GM12878 (cell line): ENCODE measurements around the gene ABCB9. TPM values are rescaled to one million over a fixed set of nuclear protein-coding genes. Genes with fewer than 3 reads are reported as not detected.
A peak's percentile ranks its signal among the peaks of the same experiment; 100 is the strongest.

Source experiments
- ATAC-seq: fragments of 200-7000 bp; cut with Tn5 transposase; 3 replicates; pipeline ENCODE4 v1.9.1; 2020; ENCODE audit warnings: mild to moderate bottlenecking, moderate library complexity
- BruUV-seq: library from RNA; stranded (reverse); fragments of 400-500 nt; replicated peaks from 2 replicates; lab custom pipeline; 2021; lab: Mats Ljungman, UMichigan
- CTCF ChIA-PET: fragments of 300-600 bp; sonication (Branson Sonifier 250); formaldehyde crosslinking; extraction: SDS; loops from one replicate; lab custom pipeline; 2021; ENCODE audit warnings: inconsistent platforms; lab: Yijun Ruan, JAX
- POLR2A ChIA-PET: fragments of 350-600 bp; formaldehyde crosslinking; extraction: SDS; loops from one replicate; lab custom pipeline; 2021; ENCODE audit warnings: inconsistent platforms; lab: Charles Lee
- RAD21 ChIA-PET: fragments of 300-600 bp; sonication (Branson Sonifier 250); formaldehyde crosslinking; loops from one replicate; lab custom pipeline; 2023; ENCODE audit warnings: antibody characterized with exemption; ENCODE audit not compliant: unreplicated experiment; lab: Charles Lee
- SMC1A ChIA-PET: fragments of 300-600 bp; sonication (Branson Sonifier 250); formaldehyde crosslinking; loops from one replicate; lab custom pipeline; 2023; ENCODE audit not compliant: unreplicated experiment, uncharacterized antibody; lab: Charles Lee
- DNase-seq: peaks from one replicate; pipeline ENCODE4 v3.0.0-alpha.2; 2011; ENCODE audit warnings: low read depth, low spot score
- FAIRE-seq: peaks from 3 replicates; lab custom pipeline; 2011; peaks lifted over from hg19 to GRCh38; lab: Jason Lieb, UNC
- H2AFZ ChIP-seq: 2 replicates; pipeline ENCODE4 v1.6.0; 2011; ENCODE audit warnings: low read depth, low read length, control low read depth; ENCODE audit not compliant: control insufficient read depth
- H3K27ac ChIP-seq: 2 replicates; pipeline ENCODE4 v1.5.1; 2011; ENCODE audit warnings: control low read depth; ENCODE audit not compliant: control insufficient read depth, insufficient read depth
- H3K27me3 ChIP-seq, 2 experiments: replicated peaks in 1 of 2; 2 replicates each; pipeline versions ENCODE4 v1.6.0 to v1.6.1; 2011; ENCODE audit warnings: low read length in 1 of 2; ENCODE audit not compliant: control insufficient read depth in 2 of 2, insufficient read depth in 2 of 2
- H3K36me3 ChIP-seq, 2 experiments: 2 replicates each; pipeline ENCODE4 v1.5.1; 2011; ENCODE audit warnings: low read length in 1 of 2; ENCODE audit not compliant: control insufficient read depth in 2 of 2, insufficient read depth in 2 of 2
- H3K4me1 ChIP-seq: 2 replicates; pipeline ENCODE4 v1.6.1; 2011; ENCODE audit warnings: mild to moderate bottlenecking, low read length, moderate library complexity, mixed read lengths; ENCODE audit not compliant: control insufficient read depth, insufficient read depth
- H3K4me2 ChIP-seq: 2 replicates; pipeline ENCODE4 v1.6.0; 2011; ENCODE audit warnings: control low read depth; ENCODE audit not compliant: control insufficient read depth, insufficient read depth
- H3K4me3 ChIP-seq: fragments of 200-600 bp; sonication (generic); 2 replicates; pipeline ENCODE4 v1.5.1; 2016
- H3K79me2 ChIP-seq: 2 replicates; pipeline ENCODE4 v1.6.0; 2011; ENCODE audit warnings: low read length; ENCODE audit not compliant: control insufficient read depth, insufficient read depth
- H3K9ac ChIP-seq: 2 replicates; pipeline ENCODE4 v1.8.0; 2011; ENCODE audit warnings: low read length, control low read depth, mixed read lengths; ENCODE audit not compliant: control insufficient read depth, insufficient read depth
- H3K9me3 ChIP-seq: replicated peaks from 3 replicates; pipeline ENCODE4 v1.5.1; 2011; ENCODE audit warnings: mild to moderate bottlenecking, low read length; ENCODE audit not compliant: control insufficient read depth, insufficient read depth
- H4K20me1 ChIP-seq: 2 replicates; pipeline ENCODE4 v1.6.0; 2011; ENCODE audit not compliant: control insufficient read depth, insufficient read depth
- MEF2B ChIP-seq: fragments of 450-650 bp; IDR thresholded peaks from 2 replicates; pipeline ENCODE4 v1.6.1; 2018; ENCODE audit warnings: mild to moderate bottlenecking, moderate library complexity; ENCODE audit not compliant: partially characterized antibody, poor library complexity, severe bottlenecking
- PKNOX1 ChIP-seq: fragments of 450-650 bp; IDR thresholded peaks from 2 replicates; pipeline ENCODE4 v1.6.1; 2016; ENCODE audit warnings: mild to moderate bottlenecking
- WGBS: methylation state at CpG from one replicate; pipeline ENCODE4 v1.1.6; 2016; ENCODE audit warnings: low lambda C conversion rate; ENCODE audit not compliant: insufficient replicate concordance, insufficient coverage; ENCODE audit errors: missing lambda C conversion rate; 5-methylcytosine and 5-hydroxymethylcytosine counted together
- in situ Hi-C: fragments of 300-500 bp; cut with MboI; formaldehyde crosslinking; loops from 9 replicates; pipeline ENCODE4 v1.14.3; 2018; ENCODE audit warnings: mixed read lengths
- intact Hi-C: fragments of 100-400 bp; cut with micrococcal nuclease; formaldehyde crosslinking; loops from one replicate; pipeline ENCODE4 v1.14.2; 2022; ENCODE audit not compliant: unreplicated experiment
- polyA plus RNA-seq, 11 experiments: library from polyadenylated mRNA; depleted of rRNA in 4 of 11; unstranded in 6 of 11; stranded (reverse) in 5 of 11; fragments of >200 nt; fragmentation: Nextera tagmentation in 4 of 11; fragmentation: Illumina TruSeq in 1 of 11; extraction: Ambion mirVana in 4 of 11; extraction: Trizol in 1 of 11; gene quantifications; 1 replicate in 1 of 11; 2 replicates in 10 of 11; pipeline versions ENCODE4 v1.2.1 to v1.2.3, GENCODE V29; 2011 to 2016; ENCODE audit warnings: inconsistent platforms in 2 of 11, missing spikeins in 2 of 11, low read depth in 1 of 11
- total RNA-seq, 4 experiments: library from RNA; depleted of rRNA in 3 of 4; stranded (reverse); fragments of >200 nt in 3 of 4; fragmentation: Illumina TruSeq in 1 of 4; extraction: Trizol in 1 of 4; gene quantifications; 2 replicates each; pipeline versions ENCODE4 v1.2.1 to v1.2.3, GENCODE V29; 2013 to 2021

Gene ABCB9
- total and polyA plus RNA-seq, 10 of the 15 experiments (the other 5 are each of a cell fraction or from before 2014, with no cell fraction given): 0.37 to 4.9 (median 3.1) TPM

DNA sequence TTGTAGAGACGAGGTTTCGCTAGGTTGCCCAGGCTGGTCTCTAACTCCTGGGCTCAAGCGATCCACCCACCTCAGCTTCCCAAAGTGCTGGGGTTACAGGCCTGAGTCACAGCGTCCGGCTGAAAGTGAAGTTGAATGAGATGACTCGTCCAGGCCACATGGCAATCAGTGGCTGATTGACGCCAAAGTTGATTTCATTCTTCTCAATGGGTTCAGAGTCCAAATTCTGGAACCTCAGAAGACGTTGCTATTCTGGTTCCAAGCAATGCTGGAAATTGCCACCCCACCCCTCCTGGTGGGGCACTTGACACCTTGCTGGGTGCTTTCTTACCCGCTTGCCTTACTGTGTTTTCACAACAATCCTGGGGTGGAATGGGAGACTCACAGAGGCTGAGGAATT lies 14.9 kb downstream of the ABCB9 start:
- TF ChIP-seq MEF2B: no peak
- peak; percentile 58 for TF ChIP-seq PKNOX1
- TF ChIP-seq, all 136 proteins: peak for 1
- in situ Hi-C loops: loop anchor here (5.0 kb wide), 2 partner anchors 94 to 159 kb away; no protein-coding TSS in a partner anchor

More for the DNA sequence above, 14.9 kb downstream of the ABCB9 start:
- Histone ChIP-seq H3K9ac (no peak overlapping the region), H3K36me3 (no peaks in the 10 kb centered on the region), H3K4me1 (peaks cover 28% of the 10 kb centered on the region), H3K79me2 (no peaks in the 10 kb centered on the region), H3K27me3 (no peaks in the 10 kb centered on the region), H3K4me2 (no peak overlapping the region), H3K4me3 (no peak overlapping the region), H3K9me3 (no peaks in the 10 kb centered on the region; the same call in 2 of the 3 replicates), H3K27ac (no peak overlapping the region), H2AFZ (no peak overlapping the region), H4K20me1 (no peaks in the 10 kb centered on the region)
- ATAC-seq (peak; percentile 56), FAIRE-seq (no peak), DNase-seq (no peak)
- ChIA-PET CTCF (interaction anchor here (0.6 to 9.1 kb wide), 12 partner anchors 21 to 228 kb away, joined by 3 to 127 read pairs (median 5); no protein-coding TSS in a partner anchor), POLR2A (interaction anchor here (0.7 to 0.9 kb wide), 3 partner anchors 25 to 81 kb away, joined by 3 to 7 read pairs (median 5); no protein-coding TSS in a partner anchor), SMC1A (interaction anchor here (1.0 to 8.9 kb wide), 11 partner anchors 16 to 157 kb away, joined by 3 to 100 read pairs (median 7); no protein-coding TSS in a partner anchor), RAD21 (interaction anchor here (0.6 to 7.3 kb wide), 5 partner anchors 58 to 109 kb away, joined by 3 to 72 read pairs (median 4); no protein-coding TSS in a partner anchor)
- BruUV-seq: no TSS peak
- WGBS: 57% methylated on average over 9 of the region's 9 CpGs
- intact Hi-C loops: no loop called here
